AG04449 (cell line): ENCODE results near the gene CSRP1.

Experiments used
- CTCF ChIA-PET: fragments of 350-600 bp; formaldehyde crosslinking; extraction: SDS; loops from one replicate; lab custom pipeline; 2021; ENCODE audit warnings: antibody characterized with exemption; lab: Yijun Ruan, JAX
- POLR2A ChIA-PET: fragments of 400-600, 350-600 bp; formaldehyde crosslinking; extraction: SDS; loops from one replicate; lab custom pipeline; 2020; ENCODE audit warnings: antibody characterized with exemption, inconsistent platforms; lab: Yijun Ruan, JAX
- DNase-seq: peaks from one replicate; pipeline ENCODE4 v3.0.0-alpha.2; 2010; ENCODE audit warnings: low read depth, low spot score
- H3K4me3 ChIP-seq: 2 replicates; pipeline ENCODE4 v1.5.1; 2011; ENCODE audit warnings: low read depth, mild to moderate bottlenecking, control low read depth, low read length
- CTCF ChIP-seq: IDR thresholded peaks from one replicate; pipeline ENCODE4 v1.5.1; 2011; ENCODE audit warnings: mild to moderate bottlenecking, moderate library complexity, low read length, control low read depth, inconsistent platforms; ENCODE audit not compliant: insufficient read depth; ENCODE audit errors: missing control alignments

CSRP1 gene

DNA sequence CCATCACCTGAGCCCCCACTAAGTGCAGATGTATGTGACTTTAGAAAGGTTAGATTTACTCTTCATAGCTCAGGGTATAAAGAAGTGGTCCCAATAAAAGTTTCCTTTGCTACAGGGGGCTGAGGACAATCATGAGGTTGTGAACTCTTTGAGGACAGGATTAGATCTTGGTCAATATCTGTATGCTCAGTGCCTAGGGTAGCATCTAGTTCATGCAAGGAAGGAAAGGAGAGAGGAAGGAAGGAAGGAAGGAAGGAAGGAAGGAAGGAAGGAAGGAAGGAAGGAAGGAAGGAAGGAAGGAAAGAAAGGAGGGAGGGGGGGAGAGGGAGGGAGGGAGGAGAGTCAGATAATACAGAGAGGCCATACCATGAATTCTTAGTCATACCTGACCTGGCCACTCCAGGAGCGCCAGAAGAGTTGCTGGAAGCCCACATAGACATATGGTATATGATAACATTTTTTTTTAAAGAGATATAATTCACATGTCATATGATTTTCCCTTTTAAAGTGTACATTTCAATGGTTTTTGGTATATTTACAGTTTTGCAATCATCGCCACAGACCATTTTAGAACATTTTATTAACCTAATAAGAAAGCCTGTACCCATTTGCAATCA lies 9.7 kb upstream of the CSRP1 start:
- ChIA-PET CTCF (interaction anchor here (0.8 to 30.7 kb wide), 9 partner anchors 9 to 305 kb away, joined by 3 to 1139 read pairs (median 7); partner anchors contain the start of genes CSRP1 and NAV1), POLR2A (interaction anchor here (0.7 to 1.6 kb wide), 2 partner anchors 9 to 48 kb away, joined by 3 read pairs; partner anchors contain the start of genes CSRP1 and PHLDA3)
- no peak for TF ChIP-seq CTCF
- DNase-seq, result no peak
- no peak overlapping the region for H3K4me3 ChIP-seq

- POLR2A ChIA-PET, result interaction anchor here (0.7 to 1.6 kb wide), 2 partner anchors 9 to 47 kb away, joined by 3 read pairs; partner anchors contain the start of genes CSRP1 and PHLDA3
Measured at GRCh38 chr1:201515895-201516294, 9.0 kb upstream of the CSRP1 start.

DNA sequence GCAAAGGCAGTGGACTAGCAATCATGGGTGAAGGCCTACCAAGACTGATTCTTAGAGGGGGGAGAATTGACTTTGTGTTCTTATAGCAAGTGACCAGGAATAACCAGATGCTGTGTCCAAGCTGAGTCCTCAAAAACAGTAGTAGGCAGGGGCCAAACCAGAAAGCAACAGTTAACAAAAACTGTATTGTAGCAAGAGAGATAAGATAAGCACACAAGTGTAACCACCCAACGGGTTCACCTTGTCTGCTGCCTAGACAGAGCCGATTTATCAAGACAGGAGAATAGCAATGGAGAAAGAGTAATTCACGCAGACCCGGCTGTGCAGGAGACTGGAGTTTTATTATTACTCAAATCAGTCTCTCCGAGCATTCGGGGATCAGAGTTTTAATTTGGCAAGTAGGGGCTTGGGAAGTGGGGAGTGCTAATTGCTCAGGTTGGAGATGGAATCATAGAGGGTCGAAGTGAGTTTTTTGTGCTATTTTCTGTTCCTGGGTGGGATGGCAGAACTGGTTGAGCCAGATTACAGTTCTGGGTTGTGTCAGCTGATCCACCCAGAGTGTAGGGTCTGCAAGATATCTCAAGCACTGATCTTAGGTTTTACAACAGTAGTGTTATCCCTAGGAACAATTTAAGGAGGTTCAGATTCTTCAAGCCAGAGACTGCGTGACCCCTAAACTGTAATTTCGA lies 8.3 kb upstream of the CSRP1 start:
- CTCF ChIA-PET, result interaction anchor here (1.2 to 30.7 kb wide), 9 partner anchors 9 to 80 kb away, joined by 3 to 1139 read pairs (median 119); partner anchors contain the start of genes CSRP1, NAV1 and PHLDA3
- no peak for DNase-seq
- TF ChIP-seq CTCF, result no peak
- POLR2A ChIA-PET, result interaction anchor here (1.6 kb wide), 1 partner anchor 46 kb away, joined by 3 read pairs; the partner anchor contains the start of gene PHLDA3
- no peak overlapping the region for H3K4me3 ChIP-seq

More at GRCh38 chr1:201515895-201516294, 9.0 kb upstream of the CSRP1 start:
- H3K4me3 ChIP-seq, result no peak overlapping the region
- no peak for DNase-seq
- no peak for TF ChIP-seq CTCF
- CTCF ChIA-PET, result interaction anchor here (0.8 to 30.7 kb wide), 10 partner anchors 9 to 306 kb away, joined by 3 to 1139 read pairs (median 63); partner anchors contain the start of genes CSRP1, NAV1 and PHLDA3

- no peak for DNase-seq
- CTCF ChIA-PET, result interaction anchor here (0.7 to 30.7 kb wide), 13 partner anchors 10 to 276 kb away, joined by 3 to 1139 read pairs (median 66); partner anchors contain the start of genes CSRP1, NAV1 and PHLDA3
- no peak for TF ChIP-seq CTCF
- POLR2A ChIA-PET, result no interaction called here
- no peak overlapping the region for H3K4me3 ChIP-seq
Measured at GRCh38 chr1:201514466-201514865, 7.5 kb upstream of the CSRP1 start.

GRCh38 chr1:201513498-201514243 lies 6.7 kb upstream of the CSRP1 start:
- H3K4me3 ChIP-seq, result no peak overlapping the region
- no peak for DNase-seq
- CTCF ChIA-PET, result interaction anchor here (0.7 to 30.7 kb wide), 43 partner anchors 10 to 460 kb away, joined by 3 to 1139 read pairs (median 6); partner anchors contain the start of genes CSRP1, NAV1, PHLDA3 and TNNI1
- POLR2A ChIA-PET, result interaction anchor here (0.7 to 1.8 kb wide), 10 partner anchors 10 to 305 kb away, joined by 3 to 12 read pairs (median 4); partner anchors contain the start of gene PHLDA3
- no peak for TF ChIP-seq CTCF
